T-helper 9 cell (primary cell): ENCODE results near the gene IER3IP1.
"Not testable (repeated sequence)": the region's sequence is repeated elsewhere in the genome, so short reads cannot be mapped to it uniquely, and the experiment has no call there.

ENCODE experiments used
- DNase-seq: peaks from one replicate; pipeline ENCODE4 v3.0.0-alpha.2; 2020
- total RNA-seq, 2 donors: gene quantifications; one replicate each; lab custom pipeline; 2026; lab: John Stamatoyannopoulos, UW

IER3IP1 gene, protein sequence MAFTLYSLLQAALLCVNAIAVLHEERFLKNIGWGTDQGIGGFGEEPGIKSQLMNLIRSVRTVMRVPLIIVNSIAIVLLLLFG
- 8.7 to 17.7 reads per million in 2 donors for total RNA-seq

DNA sequence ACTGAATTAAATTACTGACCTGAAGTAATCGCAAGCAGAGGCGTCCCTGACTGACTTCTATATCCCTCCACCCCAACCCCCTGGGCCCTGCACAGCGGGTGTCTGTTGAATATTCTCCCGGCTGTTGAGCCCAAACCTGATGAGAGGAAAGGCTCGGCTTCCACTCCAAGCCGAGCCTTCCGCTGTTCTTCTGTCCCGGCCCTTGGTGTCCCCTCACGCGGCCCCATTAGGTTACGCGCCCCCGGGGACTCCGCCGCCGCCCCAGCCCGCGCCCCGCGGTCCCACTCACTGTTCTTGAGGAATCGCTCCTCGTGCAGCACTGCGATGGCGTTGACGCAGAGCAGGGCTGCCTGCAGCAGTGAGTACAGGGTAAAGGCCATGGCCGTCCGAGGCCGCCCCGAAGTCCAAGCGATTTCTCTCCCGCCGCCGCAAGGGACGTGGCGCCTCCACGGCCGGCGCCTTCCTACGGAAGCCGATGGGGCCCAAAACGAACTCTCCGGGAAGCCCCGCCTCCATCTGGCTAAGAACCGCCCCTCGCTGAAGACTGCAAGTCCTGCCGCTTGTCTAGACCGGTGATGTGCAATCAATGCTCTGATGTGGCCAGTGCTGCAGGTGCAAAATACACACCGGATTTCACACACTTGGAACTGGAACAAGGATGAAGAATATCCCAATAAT, at the start of gene IER3IP1:
Gene IER3IP1, minus strand, starts transcription at position 467 of the 678 bp plus-strand sequence. Its CDS starts 87 bp downstream, at position 380.
- DNase-seq = peak; percentile 84

DNA sequence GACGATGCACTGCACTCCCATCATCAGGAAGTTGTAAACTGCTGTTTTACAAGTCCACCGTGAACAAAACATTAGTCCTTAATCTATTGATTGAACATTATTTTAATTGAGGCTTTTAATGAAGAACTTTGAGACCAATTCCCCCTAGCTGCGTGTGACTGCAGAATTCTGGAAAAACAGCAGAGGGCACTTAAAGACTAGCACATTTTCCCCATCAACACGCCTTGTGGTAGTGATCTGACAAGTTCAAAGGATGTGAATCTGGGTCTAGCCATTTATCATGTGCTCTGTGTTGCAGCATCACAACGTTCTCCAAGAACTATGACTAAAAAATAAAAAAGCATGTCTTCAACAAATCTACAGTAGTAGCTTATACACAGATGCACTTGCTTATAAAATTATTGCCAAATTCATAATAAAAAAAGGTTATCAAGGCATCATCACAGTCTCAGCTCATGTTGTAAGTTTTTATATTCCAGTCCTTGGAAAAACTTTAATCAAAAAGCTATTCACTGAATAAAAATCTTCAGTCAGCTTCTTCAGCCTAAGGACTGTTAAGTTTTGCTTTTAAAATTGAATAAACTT, 39.5 kb upstream of the IER3IP1 start:
- no peak for DNase-seq

DNA sequence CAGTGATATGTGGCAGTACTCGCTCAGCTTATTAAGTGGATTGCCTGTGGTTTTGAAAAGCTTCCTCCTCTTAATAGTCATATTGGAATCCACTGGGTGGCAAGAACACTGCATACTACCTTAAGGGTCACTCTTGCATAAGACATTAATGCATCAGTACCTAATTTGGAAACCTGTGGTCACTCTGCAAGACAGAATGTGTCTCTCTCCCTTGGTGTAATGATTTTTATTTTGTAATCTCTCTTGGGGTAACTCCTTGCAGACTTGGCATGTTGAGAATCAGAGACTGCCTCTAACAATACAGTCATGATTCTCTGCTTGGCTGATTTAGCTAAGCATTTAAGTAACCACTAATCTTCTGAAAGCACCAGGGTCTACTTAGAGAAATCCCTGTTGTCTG, 33.0 kb upstream of the IER3IP1 start:
- no peak for DNase-seq

DNA sequence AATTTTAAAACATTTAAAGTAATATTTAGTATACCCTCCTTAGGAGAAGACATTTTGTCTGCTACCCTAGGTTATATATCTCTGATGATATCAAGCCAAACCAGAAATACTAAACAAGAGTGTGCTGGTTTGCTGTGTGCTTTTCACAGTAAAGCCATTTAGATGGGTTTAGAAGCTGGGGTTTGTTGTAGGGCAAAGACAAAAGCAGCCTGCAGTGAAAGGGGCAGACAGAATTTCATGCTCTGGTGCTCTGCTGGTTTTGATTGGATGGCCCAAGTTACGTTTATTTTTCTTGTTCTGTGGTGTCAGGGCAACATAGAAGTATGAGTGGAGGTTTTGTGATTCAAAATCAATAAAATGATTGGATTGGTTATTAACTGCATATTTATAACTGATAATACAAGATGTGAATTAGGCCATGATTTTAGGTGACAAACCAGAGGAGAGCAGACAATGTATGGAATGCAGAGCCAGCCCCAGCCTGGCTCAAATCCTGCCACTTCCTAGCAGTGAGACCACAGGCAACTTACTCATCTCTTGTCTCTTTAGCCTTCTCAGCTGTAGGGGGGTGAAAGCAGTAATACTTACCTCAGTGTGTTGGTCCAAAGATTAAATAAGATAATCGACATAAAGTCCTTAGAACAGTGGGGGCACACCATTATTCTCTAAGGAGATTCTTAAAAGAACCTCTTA, 30.9 kb upstream of the IER3IP1 start:
- no peak for DNase-seq

DNA sequence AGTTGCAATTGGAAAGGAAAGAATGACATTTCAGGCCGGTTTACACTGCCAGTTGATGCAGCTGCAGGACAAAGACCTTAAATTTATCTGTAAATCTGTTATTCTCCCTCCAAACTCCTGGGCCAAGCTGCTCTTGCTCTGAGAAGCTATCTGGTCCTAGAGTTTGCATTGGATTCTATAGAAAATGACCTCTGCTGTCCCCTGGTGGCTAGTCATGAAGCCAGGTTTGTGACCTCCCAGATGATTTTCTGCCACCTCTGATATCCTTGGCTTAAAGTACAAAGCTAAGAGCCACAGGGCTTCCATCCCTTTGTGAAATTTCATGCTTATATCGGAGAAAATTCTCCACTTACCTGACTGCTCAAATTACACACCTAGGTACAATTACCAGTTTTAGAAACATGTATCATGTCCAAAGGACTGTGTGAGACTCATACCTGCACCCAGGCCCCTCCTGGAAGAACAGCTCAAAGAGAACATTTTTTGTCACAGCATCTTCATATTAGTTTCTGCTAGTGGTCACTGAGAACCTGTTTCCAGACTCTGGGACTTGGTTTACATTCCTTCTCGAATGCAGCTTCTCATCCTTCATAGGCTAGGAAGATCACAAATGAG, 28.9 kb upstream of the IER3IP1 start:
- peak; percentile 13 for DNase-seq

DNA sequence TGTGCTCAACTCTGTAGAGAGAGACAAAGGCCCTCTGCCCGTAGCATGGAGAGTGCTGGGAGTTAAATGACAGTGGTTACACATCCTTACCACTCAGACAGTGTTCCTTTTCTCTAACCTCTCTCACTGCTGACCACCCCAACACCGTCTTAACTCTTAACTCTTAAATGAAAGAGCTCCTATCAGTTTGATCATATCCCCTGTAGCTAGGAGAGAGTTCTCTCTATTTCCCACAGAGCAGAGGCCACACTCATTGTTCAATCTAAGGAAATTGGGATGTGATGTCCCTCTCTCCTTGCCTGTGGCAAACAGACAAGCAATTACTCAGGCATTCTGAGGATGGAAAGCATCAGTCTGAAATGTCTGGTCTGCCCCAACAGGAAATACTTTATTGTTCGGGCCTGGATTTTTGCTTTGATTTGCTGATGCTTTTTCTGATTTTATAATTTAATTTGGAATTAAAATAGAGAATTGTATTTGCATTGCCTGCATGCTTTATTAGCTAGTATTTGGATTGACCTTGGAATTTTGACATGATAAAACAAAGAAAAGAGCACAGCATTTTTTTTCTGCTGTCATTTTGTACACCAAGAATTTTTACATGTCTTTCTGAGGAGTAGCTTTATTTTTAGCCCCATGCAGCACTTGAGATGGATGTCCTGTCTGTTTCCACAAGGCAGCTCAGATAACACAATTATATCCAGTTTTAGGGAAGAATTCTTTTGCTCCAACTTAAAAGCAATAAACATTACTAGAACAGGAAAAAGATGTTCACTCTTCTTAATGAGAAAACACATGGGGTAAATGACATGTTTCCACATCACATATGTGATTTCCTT, 27.7 kb upstream of the IER3IP1 start:
- no peak for DNase-seq

DNA sequence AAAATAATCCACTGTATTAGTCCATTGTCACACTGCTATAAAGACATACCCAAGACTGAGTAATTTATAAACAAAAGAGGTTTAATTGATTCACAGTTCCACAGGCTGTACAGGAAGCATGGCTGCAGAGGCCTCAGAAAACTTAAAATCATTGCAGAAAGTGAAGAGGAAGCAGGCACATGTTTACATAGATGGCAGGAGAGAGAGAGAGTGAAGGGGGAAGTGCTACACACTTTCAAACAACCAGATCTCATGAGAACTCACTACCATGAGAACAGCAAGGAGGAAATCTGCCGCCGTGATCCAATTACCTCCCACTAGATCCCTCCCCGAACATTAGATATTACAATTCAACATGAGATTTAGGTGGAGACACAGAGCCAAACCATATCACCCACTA, 19.8 kb upstream of the IER3IP1 start:
- not testable (repeated sequence) for DNase-seq

DNA sequence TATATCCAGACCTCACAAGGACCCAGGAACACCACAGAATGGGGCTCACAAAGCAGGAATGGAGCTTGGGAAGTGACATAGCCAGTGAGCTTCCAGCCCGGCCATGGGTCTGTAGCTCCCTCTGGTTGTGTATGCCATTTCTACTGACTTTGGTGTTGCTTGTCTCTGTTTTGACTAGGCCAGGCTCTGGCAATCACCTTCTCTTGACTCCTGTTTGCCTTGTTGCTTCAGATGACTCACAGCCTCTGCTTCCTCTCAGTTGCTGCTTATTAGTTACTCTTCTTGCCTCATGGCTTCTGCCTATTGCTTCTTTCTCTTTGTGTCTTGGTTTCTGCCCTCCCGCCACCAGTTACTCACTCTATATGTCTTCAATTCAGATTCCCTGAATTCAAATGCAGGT, 15.8 kb upstream of the IER3IP1 start:
- no peak for DNase-seq

DNA sequence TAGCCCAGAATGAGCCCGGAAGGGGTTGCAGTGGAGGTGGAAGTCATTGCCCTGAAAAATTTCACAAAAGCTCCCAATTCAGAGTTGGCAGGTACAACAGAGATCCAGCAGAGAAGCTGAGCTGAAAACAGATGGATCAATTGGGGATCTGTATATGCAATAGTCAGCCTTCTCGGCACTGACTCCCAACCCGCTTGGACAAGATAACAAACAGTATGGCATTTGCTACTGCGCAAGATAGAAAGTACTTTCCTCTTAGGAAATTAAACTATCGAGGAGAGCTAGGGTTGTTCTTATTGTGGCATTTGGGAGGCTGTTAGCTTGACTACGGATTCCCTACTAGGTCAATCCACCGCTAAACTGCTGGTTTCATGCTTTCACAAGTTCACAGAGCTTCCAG, 11.6 kb upstream of the IER3IP1 start:
- DNase-seq = no peak

DNA sequence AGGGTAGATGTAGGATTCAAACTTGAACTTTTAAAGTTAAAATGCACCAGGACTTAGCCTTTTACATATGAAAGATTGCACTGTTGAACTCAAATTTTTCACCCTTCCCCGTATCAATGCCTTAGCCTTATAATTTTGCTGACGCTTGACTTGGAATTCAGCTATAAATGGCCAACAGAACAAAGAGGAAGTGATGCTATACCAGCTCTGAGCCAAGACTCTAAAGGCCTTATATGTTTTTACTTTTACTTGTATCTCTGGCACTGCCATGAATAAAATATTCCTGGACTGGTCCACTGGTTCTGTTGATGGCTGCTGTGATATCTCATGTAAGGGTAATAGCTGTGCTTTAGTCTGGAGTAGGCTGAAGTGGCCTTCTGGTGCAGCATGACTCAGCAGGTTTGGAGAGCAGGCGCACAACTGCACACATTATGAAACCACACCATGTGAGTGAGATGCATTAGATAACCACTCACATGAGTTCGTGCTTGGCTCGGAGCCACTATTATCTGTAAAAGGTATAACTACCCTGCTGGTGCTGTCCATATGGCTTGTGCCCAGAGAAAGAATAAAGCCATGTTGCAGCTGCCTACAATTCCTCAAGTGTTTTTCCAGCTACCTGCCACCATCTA, 8.4 kb upstream of the IER3IP1 start:
- DNase-seq = no peak

DNA sequence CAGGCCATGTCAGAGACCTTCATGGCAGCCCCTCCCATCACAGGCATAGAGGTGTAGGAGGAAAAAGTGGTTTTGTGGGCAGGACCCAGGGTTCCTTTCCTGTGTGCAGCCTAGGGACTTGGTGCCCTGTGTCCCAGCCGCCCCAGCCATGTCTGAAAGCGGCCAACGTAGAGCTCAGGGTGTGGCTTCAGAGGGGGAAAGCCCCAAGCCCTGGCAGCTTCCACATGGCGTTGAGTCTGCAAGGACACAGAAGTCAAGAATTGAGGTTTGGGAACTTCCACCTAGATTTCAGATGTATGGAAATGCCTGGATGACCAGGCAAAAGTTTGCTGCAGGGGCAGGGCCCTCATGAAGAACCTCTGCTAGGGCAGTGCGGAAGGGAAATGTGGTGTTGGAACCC, 6.0 kb upstream of the IER3IP1 start:
- DNase-seq = not testable (repeated sequence)

DNA sequence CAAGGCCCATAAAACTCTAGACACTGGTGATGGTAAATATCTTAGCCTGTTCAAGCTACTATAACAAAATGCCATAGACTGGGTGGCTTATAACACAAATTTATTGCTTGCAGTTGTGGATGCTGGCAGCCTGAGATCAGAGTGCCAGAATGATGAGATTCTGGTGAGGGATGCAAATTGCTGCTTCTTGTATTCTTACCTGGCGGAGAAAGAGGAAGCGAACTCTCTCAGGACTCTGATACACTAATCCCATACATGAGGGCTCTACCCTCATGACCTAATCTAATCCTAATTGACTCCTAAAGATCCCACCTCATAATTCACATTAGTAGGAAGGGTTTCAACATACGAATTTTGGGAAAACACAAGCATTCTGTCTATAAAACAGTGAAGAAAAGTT, 4.6 kb upstream of the IER3IP1 start:
- DNase-seq = no peak

DNA sequence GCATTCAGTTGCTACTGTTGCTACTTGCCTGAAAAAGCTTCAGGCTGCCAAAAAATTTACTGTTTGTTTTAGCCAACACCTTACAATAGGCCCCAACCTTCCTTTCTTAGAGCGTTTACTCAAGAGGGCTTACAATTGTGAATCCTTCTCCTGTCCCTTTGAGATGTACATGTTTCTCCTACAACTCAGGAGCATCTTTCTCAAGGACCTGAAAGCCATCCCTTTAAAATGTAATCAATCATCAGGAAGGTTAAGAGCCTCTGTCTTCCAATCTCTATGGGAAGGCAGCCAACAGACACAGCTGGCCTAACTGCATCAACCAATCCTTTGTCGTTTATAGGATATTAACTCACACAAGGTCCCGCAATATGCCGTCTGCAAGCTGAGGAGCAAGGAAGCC, 3.4 kb upstream of the IER3IP1 start:
- DNase-seq = no peak

DNA sequence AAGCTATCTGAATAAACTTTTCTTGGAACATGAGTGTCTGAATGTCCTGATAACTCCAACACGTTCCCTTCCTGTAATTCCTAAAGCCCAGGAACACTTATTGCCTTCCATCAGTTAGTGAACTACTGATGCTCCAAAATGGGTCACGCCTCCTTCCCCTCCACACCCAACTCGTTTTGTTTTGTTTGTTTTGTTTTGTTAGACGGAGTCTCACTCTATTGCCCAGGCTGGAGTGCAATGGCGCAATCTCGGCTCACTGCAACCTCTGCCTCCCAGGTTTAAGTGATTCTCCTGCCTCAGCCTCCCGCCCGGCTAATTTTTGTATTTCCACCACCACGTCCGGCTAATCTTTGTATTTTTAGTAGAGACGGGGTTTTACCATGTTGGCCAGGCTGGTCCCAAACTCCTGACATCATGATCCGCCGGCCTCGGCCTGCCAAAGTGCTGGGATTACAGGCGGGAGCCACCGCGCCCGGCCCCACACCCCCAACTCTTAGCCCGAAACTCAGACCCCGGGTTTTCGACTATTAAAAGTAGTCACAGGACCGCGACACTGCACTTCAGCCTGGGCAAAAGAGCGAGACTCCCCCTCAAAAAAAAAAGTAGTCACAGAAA, 774 bp downstream of the IER3IP1 start:
- DNase-seq = no peak

DNA sequence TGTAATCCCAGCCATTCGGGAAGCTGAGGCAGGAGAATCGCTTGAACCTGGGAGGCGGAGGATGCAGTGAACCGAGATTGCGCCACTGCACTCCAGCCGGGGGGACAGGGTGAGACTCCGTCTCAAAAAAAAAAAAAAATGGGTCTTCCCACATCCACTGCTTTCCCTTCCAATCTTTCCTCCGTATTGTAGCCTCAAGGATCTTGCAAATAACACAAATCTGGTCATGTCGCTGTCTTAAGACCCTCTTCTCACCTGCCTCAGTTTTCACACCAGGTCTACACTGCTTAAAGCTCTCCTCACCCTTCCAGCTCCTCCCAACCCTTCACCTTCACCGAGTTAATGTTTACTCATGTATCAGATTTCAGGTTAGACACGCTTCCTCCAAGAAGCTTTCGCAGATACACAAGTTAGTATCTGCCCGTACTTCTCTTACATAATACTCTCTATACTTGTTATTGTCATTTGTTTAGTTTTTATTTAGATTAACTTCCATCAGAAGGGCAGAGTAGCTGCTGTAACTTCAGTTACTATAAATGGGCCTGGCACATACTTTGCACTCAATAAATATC, 1.5 kb downstream of the IER3IP1 start:
- no peak for DNase-seq

DNA sequence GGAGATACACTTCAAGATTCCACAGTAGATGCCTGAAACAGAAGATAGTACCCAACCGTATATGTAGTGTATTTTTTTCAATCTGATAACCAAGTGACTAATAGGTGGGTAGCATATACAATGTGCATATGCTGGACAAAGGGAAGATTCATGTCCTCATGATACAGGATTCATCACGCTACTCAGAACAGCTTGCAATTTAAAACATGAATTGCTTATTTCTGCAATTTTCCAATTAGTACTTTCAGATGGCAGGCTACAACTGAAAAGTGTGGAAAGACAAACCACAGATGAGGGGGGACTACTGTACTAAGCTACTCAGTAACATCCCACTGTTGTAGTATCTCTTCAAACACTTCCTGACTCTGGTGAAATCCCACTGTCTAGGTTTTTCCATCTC, 3.7 kb downstream of the IER3IP1 start:
- no peak for DNase-seq

DNA sequence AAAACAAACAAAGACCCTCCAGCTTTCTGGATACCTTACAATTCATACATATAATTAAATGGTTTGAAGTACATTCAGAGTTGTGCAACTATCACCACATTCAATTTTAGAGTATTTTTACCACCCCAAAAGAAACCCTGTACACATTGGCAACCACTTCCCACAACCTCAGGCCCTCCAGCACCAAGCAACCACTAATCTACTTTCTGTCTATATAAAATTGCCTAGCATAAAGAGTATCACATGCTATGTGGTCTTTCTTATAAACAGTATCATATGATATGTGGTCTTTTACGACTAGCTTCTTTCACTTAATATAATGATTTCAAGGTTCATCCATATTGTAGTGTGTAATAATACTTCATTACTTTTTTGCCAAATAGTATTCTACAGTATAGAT, 7.3 kb downstream of the IER3IP1 start:
- no peak for DNase-seq

DNA sequence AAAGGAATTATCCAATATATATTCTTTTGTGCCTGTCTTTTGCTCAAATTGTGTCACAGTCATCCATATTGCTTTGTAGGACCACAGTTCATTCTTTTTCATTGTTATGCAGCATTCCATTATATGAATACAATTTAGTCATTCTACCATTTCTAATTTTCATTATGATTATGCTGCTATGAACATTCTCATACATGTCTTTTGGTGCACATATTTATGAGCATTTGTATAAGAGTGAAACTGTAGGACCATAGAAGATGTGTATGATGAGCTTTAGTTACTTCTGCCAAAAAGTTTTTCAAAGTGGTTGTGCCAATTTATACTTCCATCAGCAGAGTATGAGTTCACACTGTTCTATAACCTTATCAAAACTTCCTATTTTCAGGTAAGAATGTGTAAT, 7.7 kb downstream of the IER3IP1 start:
- DNase-seq = no peak

DNA sequence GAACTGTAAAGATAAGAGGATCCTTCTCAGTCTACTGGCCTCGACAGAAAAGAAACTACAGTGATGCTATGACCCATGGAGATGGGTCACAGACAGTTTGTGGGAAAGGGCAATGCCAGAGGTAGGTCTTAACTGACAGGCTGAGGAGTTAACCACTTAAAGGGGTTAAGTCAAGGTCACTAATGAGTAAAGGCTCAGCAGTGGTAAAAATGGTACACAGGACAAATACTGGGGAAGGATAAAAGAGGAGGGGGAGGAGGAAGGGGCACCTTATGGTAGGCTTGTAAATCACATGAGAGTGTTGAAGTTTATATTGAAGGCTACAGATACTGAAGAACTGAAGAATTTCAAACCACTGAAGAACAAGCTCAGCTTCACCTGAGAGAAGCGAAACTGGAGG, 9.9 kb downstream of the IER3IP1 start:
- no peak for DNase-seq

DNA sequence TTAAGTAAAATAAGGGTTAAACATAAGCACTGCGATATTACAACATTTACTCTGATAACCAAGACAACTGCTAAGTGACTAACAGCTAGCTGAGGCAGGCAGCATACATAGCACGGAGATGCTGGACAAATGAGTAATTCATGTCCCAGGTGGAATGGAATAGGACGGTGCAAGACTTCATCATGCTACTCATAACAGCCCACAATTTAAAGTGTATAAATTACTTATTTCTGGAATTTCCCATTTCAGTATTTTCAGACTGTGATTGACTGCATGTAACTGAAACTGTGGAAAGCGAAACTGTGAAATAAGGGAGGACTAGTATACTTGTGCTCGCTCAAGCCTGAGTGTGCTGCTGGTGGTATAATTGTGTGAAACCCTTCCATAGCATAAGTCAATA, 12.9 kb downstream of the IER3IP1 start:
- DNase-seq = no peak

DNA sequence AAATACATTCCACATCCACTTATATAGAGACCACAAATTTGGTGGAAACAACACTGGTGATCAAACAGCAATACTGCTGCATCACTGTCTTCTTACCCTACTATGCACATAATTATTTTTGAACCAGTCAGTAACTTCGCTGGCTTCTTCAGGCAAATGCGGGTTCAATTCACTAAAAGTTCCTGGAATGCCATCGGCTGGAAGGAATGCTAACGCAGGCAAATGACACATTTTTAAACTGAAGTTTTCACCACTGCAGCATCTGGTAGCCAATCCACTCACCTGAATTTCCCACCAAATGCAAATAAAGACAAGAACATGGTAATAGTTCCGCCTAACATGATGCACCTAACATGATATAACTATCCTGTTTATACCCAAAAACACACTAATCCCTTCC, 15.9 kb downstream of the IER3IP1 start:
- DNase-seq = no peak
